Measurements from ENCODE around the gene IRS2.

IRS2 gene

DNA sequence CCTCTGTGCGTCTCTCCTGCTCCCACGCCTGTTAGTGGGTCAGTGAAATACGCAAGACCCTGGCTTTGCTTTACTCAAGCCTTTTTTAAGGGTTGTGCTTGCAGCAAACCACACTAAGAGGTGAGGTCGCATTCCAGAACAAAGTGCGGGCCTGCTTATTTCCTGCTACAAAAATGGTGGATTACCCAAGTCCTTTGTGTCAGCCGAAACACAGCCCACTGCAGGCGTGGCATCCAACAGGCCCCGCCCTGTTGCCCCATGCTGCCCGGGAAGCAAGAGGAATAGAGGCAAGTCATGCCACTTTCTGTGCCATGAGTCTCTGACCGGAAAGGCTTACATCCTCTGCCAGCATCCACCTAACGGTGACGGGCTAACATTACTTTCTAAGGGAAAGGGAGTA lies 7.7 kb upstream of the IRS2 start:
- TF ChIP-seq EZH2phosphoT487 (conservative IDR thresholded peaks at IDR 0.05; ENCODE audit: low read length), result no peak
- TF ChIP-seq, protein P1, sequence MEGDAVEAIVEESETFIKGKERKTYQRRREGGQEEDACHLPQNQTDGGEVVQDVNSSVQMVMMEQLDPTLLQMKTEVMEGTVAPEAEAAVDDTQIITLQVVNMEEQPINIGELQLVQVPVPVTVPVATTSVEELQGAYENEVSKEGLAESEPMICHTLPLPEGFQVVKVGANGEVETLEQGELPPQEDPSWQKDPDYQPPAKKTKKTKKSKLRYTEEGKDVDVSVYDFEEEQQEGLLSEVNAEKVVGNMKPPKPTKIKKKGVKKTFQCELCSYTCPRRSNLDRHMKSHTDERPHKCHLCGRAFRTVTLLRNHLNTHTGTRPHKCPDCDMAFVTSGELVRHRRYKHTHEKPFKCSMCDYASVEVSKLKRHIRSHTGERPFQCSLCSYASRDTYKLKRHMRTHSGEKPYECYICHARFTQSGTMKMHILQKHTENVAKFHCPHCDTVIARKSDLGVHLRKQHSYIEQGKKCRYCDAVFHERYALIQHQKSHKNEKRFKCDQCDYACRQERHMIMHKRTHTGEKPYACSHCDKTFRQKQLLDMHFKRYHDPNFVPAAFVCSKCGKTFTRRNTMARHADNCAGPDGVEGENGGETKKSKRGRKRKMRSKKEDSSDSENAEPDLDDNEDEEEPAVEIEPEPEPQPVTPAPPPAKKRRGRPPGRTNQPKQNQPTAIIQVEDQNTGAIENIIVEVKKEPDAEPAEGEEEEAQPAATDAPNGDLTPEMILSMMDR (IDR thresholded peaks at IDR 0.05; ENCODE audit: insufficient read depth, low read length, poor library complexity, severe bottlenecking), result no peak
- no peak overlapping the region for H3K4me2 ChIP-seq (ENCODE audit: low read depth, low read length, poor library complexity, severe bottlenecking)
- no peak overlapping the region for H3K4me3 ChIP-seq (ENCODE audit: insufficient read depth, low read length, poor library complexity, severe bottlenecking)
- H3K27me3 ChIP-seq (ENCODE audit: low read length), result no peaks in the 10 kb centered on the region
- H3F3A ChIP-seq (ENCODE audit: insufficient read depth), result no peaks in the 10 kb centered on the region
- H3K9ac ChIP-seq (ENCODE audit: low read length), result no peak overlapping the region
- H3K9me2 ChIP-seq (replicated peaks; ENCODE audit: insufficient read depth, low read length), result no peaks in the 10 kb centered on the region
- H4K20me1 ChIP-seq (ENCODE audit: low read depth, low read length), result no peaks in the 10 kb centered on the region
- H2AFZ ChIP-seq (ENCODE audit: low read depth, low read length, severe bottlenecking), result no peak overlapping the region
- no peak overlapping the region for H3K27ac ChIP-seq (ENCODE audit: low read depth, low read length)
- H3K9me3 ChIP-seq (ENCODE audit: insufficient read depth, low read length), result no peaks in the 10 kb centered on the region
- H3K36me3 ChIP-seq (ENCODE audit: low read length), result no peaks in the 10 kb centered on the region
- H3K79me2 ChIP-seq (ENCODE audit: insufficient read depth, low read length), result no peaks in the 10 kb centered on the region

DNA sequence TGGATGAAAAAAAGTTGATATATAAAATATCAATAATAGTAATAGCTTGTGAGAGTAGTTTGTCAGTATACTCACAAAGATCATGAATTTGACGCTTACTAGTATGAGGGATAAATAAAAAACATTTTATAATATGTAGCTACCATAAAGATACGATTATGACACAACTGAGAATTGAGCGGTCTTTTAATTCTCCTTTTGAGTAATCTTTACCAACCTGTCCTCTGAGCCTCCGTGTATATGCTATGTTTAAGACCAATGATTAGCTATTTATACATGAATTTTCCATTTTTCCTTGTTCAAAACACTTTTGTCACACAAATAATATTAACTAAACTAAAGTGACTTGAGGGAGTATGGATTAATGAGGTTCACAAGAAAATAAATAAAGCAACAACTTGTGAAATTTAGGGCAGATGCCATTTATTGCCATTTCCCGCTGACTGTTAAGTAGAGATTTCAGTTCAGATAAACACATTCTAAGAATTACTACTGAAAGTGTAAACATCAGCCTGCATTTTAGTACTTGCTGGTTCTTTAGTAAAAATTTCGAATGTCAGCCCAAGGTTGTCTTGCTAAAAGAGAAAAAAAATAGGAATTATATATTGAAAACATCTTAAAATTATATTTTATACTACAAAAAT lies 6.2 kb upstream of the IRS2 start:
- no peak overlapping the region for H3K4me2 ChIP-seq (ENCODE audit: low read depth, low read length, poor library complexity, severe bottlenecking)
- no peak for TF ChIP-seq EZH2phosphoT487 (conservative IDR thresholded peaks at IDR 0.05; ENCODE audit: low read length)
- TF ChIP-seq, protein P1 (IDR thresholded peaks at IDR 0.05; ENCODE audit: insufficient read depth, low read length, poor library complexity, severe bottlenecking), result no peak
- H3F3A ChIP-seq (ENCODE audit: insufficient read depth), result no peaks in the 10 kb centered on the region
- no peaks in the 10 kb centered on the region for H3K9me2 ChIP-seq (replicated peaks; ENCODE audit: insufficient read depth, low read length)
- H3K4me3 ChIP-seq (ENCODE audit: insufficient read depth, low read length, poor library complexity, severe bottlenecking), result no peak overlapping the region
- H3K36me3 ChIP-seq (ENCODE audit: low read length), result no peaks in the 10 kb centered on the region
- no peak overlapping the region for H3K27ac ChIP-seq (ENCODE audit: low read depth, low read length)
- H3K27me3 ChIP-seq (ENCODE audit: low read length), result no peaks in the 10 kb centered on the region
- no peaks in the 10 kb centered on the region for H3K9me3 ChIP-seq (ENCODE audit: insufficient read depth, low read length)
- no peaks in the 10 kb centered on the region for H4K20me1 ChIP-seq (ENCODE audit: low read depth, low read length)
- no peak overlapping the region for H2AFZ ChIP-seq (ENCODE audit: low read depth, low read length, severe bottlenecking)
- no peak overlapping the region for H3K9ac ChIP-seq (ENCODE audit: low read length)
- H3K79me2 ChIP-seq (ENCODE audit: insufficient read depth, low read length), result no peaks in the 10 kb centered on the region

DNA sequence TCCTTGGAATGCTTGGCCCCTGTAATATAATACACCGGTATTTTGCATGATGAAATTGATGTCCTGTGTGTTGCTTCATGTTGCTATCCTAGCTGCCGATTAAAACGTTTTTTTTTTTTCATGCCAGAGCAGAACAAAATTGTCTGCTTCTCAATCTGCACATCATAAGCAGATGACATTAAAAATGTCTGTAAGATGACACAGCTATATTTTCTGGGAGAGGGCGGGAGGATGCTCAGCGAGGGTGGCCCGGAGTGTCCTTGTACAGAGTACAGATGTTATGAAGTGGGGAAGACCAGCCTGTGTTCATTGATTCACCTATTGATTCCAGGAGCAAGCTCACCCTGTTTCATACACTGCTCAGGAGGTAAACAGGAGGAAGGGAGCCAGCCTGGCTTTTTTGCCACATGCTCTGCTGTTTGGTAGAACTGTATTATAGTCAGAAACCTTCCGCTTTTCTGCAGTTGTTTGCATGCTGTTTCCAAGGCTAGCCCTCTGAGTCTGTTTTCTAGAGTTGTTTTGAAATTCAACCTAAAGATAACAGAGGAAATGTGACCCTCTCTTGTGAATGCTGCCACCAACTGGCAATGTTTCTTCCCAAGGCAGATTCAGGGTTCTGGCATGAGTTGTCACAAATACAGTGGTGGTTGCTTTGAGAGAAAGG lies 4.7 kb upstream of the IRS2 start:
- H3K27ac ChIP-seq (ENCODE audit: low read depth, low read length), result no peak overlapping the region
- H3K79me2 ChIP-seq (ENCODE audit: insufficient read depth, low read length), result no peaks in the 10 kb centered on the region
- no peaks in the 10 kb centered on the region for H3K27me3 ChIP-seq (ENCODE audit: low read length)
- H3K9me3 ChIP-seq (ENCODE audit: insufficient read depth, low read length), result no peaks in the 10 kb centered on the region
- H2AFZ ChIP-seq (ENCODE audit: low read depth, low read length, severe bottlenecking), result no peak overlapping the region
- H3K9ac ChIP-seq (ENCODE audit: low read length), result no peak overlapping the region
- H3F3A ChIP-seq (ENCODE audit: insufficient read depth), result no peaks in the 10 kb centered on the region
- H3K9me2 ChIP-seq (replicated peaks; ENCODE audit: insufficient read depth, low read length), result no peaks in the 10 kb centered on the region
- no peak overlapping the region for H3K4me3 ChIP-seq (ENCODE audit: insufficient read depth, low read length, poor library complexity, severe bottlenecking)
- TF ChIP-seq EZH2phosphoT487 (conservative IDR thresholded peaks at IDR 0.05; ENCODE audit: low read length), result no peak
- TF ChIP-seq, protein P1 (IDR thresholded peaks at IDR 0.05; ENCODE audit: insufficient read depth, low read length, poor library complexity, severe bottlenecking), result peak; percentile 12
- H4K20me1 ChIP-seq (ENCODE audit: low read depth, low read length), result no peaks in the 10 kb centered on the region
- H3K4me2 ChIP-seq (ENCODE audit: low read depth, low read length, poor library complexity, severe bottlenecking), result no peak overlapping the region
- no peaks in the 10 kb centered on the region for H3K36me3 ChIP-seq (ENCODE audit: low read length)
